Uterus (tissue), 2 donors: Measurements from ENCODE around the gene MAP3K7CL.

Experiments
- POLR2A ChIP-seq, 2 donors: fragments of 450-650 bp; IDR thresholded peaks; one replicate each; pipeline ENCODE4 v1.6.1; 2016; ENCODE audit warnings: antibody characterized with exemption in 2 of 2, mild to moderate bottlenecking in 1 of 2, moderate library complexity in 1 of 2
- TF ChIP-seq, protein P1 (sequence below), 4 experiments: fragments of 200-600 bp in 2 of 4; fragments of 450-650 bp in 2 of 4; sonication (generic) in 2 of 4; IDR thresholded peaks; one replicate each; pipeline ENCODE4 v1.5.1; 2016 to 2019; ENCODE audit warnings: antibody characterized with exemption in 4 of 4, mild to moderate bottlenecking in 2 of 4, moderate library complexity in 1 of 4

DNA sequence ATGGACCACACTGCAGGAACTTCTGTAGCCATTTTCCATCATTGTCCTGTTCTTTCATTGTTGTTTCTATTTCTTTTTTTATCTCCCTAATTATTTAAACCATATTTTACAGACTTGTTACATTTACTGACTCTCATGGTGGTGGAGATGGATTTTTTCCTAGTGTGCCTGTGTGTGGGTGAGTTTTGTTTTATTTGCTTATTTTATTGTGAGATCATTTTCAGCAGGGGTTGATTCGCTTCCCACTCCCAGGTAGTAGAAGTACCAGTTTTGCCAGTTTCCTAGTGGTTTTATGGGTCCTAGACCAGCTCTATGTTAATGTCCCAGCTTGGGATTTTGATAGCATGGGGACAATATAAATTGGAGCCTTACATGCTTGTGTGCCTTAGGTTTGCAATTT, 88.3 kb downstream of the MAP3K7CL start:
- TF ChIP-seq, protein P1, sequence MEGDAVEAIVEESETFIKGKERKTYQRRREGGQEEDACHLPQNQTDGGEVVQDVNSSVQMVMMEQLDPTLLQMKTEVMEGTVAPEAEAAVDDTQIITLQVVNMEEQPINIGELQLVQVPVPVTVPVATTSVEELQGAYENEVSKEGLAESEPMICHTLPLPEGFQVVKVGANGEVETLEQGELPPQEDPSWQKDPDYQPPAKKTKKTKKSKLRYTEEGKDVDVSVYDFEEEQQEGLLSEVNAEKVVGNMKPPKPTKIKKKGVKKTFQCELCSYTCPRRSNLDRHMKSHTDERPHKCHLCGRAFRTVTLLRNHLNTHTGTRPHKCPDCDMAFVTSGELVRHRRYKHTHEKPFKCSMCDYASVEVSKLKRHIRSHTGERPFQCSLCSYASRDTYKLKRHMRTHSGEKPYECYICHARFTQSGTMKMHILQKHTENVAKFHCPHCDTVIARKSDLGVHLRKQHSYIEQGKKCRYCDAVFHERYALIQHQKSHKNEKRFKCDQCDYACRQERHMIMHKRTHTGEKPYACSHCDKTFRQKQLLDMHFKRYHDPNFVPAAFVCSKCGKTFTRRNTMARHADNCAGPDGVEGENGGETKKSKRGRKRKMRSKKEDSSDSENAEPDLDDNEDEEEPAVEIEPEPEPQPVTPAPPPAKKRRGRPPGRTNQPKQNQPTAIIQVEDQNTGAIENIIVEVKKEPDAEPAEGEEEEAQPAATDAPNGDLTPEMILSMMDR (IDR thresholded peaks at IDR 0.05): no peak
- no peak for TF ChIP-seq POLR2A (IDR thresholded peaks at IDR 0.05)
